AG04449 (cell line): Measurements from ENCODE around the gene OSBPL2.

Experiments
- CTCF ChIA-PET: fragments of 350-600 bp; formaldehyde crosslinking; extraction: SDS; loops from one replicate; lab custom pipeline; 2021; ENCODE audit warnings: antibody characterized with exemption; lab: Yijun Ruan, JAX
- POLR2A ChIA-PET: fragments of 400-600, 350-600 bp; formaldehyde crosslinking; extraction: SDS; loops from one replicate; lab custom pipeline; 2020; ENCODE audit warnings: antibody characterized with exemption, inconsistent platforms; lab: Yijun Ruan, JAX
- DNase-seq: peaks from one replicate; pipeline ENCODE4 v3.0.0-alpha.2; 2010; ENCODE audit warnings: low read depth, low spot score
- H3K4me3 ChIP-seq: 2 replicates; pipeline ENCODE4 v1.5.1; 2011; ENCODE audit warnings: low read depth, mild to moderate bottlenecking, control low read depth, low read length
- TF ChIP-seq, protein P1 (sequence below): IDR thresholded peaks from one replicate; pipeline ENCODE4 v1.5.1; 2011; ENCODE audit warnings: mild to moderate bottlenecking, moderate library complexity, low read length, control low read depth, inconsistent platforms; ENCODE audit not compliant: insufficient read depth; ENCODE audit errors: missing control alignments

OSBPL2 gene

DNA sequence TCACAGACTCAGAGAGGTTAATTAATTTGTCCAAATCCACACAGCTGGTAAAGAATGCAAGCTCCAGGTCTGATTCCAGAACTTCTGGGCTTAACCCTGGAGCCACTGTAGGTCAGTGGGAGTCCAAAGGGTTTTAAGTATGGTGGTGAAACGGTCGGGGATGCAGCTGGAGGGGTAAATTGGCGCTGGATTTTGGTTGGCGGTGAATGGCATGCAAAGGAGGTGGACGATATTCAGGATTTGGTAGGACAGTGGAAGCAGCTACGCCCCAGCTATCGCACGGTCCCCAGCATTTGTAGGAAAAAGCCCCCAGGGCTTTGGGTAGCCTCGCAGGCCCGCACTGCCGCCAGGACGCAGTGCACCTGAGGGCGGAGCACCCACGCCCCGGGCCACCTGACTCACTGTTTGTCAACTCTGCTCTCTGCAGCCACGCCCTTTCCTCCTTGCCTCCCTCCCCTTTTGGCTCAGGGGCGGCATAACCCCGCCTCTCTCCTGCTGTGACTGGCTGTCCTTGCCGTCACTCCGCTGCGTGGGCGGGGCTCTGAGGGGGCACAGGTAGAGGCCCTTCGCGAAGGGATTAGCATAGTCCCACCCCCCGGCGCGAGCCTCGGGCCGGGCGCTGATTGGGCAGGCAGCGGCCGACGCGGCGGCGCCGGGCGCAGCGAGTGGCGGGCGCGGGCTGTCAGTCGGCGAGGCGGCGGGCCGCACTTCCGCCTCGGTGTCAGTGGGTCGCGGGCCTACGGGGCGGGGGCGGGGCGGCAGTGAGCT, at the start of gene OSBPL2:
Gene OSBPL2, plus strand, starts transcription at position 721 of the 768 bp plus-strand sequence. CDS start 17,664 bp downstream, outside the sequence.
- POLR2A ChIA-PET: interaction anchor here (0.5 kb wide), 1 partner anchor 10 kb away, joined by 3 read pairs; no protein-coding TSS in a partner anchor
- peak; percentile 80 for DNase-seq
- peak within 1 kb of the TSS; percentile 91 for H3K4me3 ChIP-seq
- CTCF ChIA-PET: interaction anchor here (0.8 kb wide), 1 partner anchor 144 kb away, joined by 3 read pairs; no protein-coding TSS in a partner anchor
- TF ChIP-seq, protein P1, sequence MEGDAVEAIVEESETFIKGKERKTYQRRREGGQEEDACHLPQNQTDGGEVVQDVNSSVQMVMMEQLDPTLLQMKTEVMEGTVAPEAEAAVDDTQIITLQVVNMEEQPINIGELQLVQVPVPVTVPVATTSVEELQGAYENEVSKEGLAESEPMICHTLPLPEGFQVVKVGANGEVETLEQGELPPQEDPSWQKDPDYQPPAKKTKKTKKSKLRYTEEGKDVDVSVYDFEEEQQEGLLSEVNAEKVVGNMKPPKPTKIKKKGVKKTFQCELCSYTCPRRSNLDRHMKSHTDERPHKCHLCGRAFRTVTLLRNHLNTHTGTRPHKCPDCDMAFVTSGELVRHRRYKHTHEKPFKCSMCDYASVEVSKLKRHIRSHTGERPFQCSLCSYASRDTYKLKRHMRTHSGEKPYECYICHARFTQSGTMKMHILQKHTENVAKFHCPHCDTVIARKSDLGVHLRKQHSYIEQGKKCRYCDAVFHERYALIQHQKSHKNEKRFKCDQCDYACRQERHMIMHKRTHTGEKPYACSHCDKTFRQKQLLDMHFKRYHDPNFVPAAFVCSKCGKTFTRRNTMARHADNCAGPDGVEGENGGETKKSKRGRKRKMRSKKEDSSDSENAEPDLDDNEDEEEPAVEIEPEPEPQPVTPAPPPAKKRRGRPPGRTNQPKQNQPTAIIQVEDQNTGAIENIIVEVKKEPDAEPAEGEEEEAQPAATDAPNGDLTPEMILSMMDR: no peak

DNA sequence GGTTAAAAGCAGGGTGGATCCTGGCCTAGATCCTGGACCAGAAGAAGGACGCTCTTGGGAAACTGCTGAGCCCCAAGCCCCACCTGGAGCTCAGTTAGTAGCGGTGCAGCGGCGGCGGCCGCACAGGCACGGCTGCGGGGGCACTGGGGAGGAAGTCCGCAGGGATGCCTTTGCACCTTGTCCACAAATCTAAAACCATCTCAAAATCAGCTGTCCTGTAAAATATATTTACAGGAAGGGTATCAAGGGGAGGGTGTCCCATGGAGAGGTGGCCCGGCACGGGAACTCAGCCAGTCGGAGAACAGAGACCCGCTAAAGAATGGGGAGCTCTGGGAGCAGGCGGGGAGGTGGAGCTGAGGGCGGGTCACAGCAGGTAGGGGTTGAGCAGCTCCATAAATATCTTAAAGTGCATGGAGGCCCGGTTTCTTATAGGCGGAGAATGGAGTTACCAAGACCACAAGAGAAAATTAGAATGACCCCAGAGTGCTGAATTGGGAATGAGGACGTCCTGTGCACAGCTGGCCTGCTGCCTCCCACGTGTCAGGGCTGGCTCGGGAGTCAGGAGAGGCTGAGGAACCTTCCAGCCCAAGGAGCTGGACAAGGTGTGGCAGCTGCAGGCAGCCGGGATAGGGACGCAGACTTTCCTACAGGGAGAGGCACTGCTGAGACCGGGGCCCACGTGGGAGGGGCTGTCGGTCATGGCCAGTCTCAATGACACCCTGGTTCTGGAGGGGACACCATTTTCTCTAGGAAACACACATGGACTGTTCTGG, 47.5 kb upstream of the OSBPL2 start:
- CTCF ChIA-PET: no interaction called here
- POLR2A ChIA-PET: no interaction called here
- TF ChIP-seq, protein P1: no peak
- no peak for DNase-seq
- H3K4me3 ChIP-seq: no peak overlapping the region

DNA sequence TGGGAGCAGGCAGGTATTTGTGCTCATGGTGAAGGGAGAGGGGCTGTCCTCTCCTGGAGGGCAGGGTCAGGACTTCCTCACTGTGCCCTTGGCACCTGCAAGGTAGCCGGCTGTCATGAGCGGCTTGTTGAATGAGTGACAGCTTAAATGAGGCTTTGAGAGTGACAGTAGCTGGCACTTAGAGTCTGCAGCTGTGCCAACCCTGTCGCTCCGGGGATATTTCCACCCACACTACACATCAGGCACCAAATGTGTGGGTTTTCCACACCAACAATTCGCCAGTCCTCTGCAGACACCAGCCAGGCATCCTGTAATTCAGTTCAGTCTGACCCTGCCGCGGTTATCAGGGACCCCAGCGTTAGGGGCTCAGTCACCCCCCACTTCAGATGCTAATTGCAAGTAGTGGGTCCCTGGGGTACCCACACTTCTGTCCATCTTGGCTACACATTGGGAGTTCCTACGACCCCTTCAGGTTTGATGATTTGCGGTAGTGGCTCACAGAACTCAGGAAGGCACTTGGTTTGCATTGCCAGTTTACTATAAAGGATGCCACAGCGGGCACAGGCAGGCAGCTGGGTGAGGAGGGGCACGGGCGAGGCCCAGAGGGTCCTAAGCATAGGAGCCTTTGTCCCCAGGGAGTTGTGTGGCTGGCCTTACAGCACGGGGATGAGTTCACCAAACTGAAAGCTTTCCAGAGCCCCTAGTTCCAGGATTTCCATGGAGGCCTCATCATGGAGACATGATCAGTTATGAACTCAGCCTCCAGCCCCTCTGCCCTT, 46.4 kb upstream of the OSBPL2 start:
- TF ChIP-seq, protein P1: no peak
- H3K4me3 ChIP-seq: no peak overlapping the region
- ChIA-PET CTCF (no interaction called here), POLR2A (no interaction called here)
- DNase-seq: no peak

DNA sequence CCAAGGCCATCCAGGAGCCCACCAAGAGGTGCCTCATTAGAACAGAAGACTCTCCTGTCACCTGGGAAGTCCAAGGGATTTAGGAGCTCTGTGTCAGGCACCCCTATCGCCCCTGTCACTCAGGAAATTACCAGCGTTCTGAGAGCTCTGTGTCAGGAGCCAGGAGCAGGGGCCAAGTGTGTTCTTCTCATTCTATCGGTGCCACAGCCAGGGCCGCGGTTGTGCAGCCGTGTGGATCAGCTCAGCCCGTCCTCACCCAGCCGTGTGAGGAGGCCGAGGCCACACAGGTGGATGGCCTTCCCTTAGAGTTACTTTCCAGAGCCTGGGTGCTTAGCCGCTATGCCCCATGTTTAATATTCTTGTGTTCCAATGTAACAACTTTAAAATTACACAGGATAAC, 45.7 kb upstream of the OSBPL2 start:
- TF ChIP-seq, protein P1: no peak
- no peak overlapping the region for H3K4me3 ChIP-seq
- ChIA-PET POLR2A (no interaction called here), CTCF (no interaction called here)
- DNase-seq: no peak

GRCh38 chr20:62193079-62194025, 45.0 kb upstream of the OSBPL2 start:
- ChIA-PET POLR2A (no interaction called here), CTCF (no interaction called here)
- H3K4me3 ChIP-seq: no peak overlapping the region
- TF ChIP-seq, protein P1: no peak
- no peak for DNase-seq
